NCI-H2227 treated with DMSO at 0.1 percent for 48 hours (cell line): Measurements from ENCODE around the gene TTC39C.

Source experiments
- DNase-seq: peaks from one replicate; lab custom pipeline; 2025; lab: John Stamatoyannopoulos, UW

The TTC39C gene

GRCh38 chr18:24014062-24014985 lies at the start of gene TTC39C:
TTC39C (plus strand) TSS chr18:24014754; CDS start chr18:24014872, 118 bp downstream.
- peak; percentile 60 for DNase-seq

- peak; percentile 68 for DNase-seq
These were observed 47.6 kb upstream of the TTC39C start for GRCh38 chr18:23966909-23967308.

GRCh38 chr18:23967321-23968089 lies 47.0 kb upstream of the TTC39C start:
- peak; percentile 68 for DNase-seq

GRCh38 chr18:23968638-23969604 lies 45.6 kb upstream of the TTC39C start:
- no peak for DNase-seq

GRCh38 chr18:23969664-23970063 lies 44.9 kb upstream of the TTC39C start:
- DNase-seq = no peak

GRCh38 chr18:23970161-23971096 lies 44.1 kb upstream of the TTC39C start:
- DNase-seq = no peak

GRCh38 chr18:23971097-23971440 lies 43.5 kb upstream of the TTC39C start:
- no peak for DNase-seq

GRCh38 chr18:23971666-23972230 lies 42.8 kb upstream of the TTC39C start:
- DNase-seq = no peak

GRCh38 chr18:23972453-23972852 lies 42.1 kb upstream of the TTC39C start:
- no peak for DNase-seq

- no peak for DNase-seq
These were observed 37.5 kb upstream of the TTC39C start for GRCh38 chr18:23977103-23977502.

- DNase-seq = no peak
These were observed 36.7 kb upstream of the TTC39C start for GRCh38 chr18:23977719-23978483.

- DNase-seq = peak; percentile 79
These were observed 33.1 kb upstream of the TTC39C start for GRCh38 chr18:23981369-23981980.

GRCh38 chr18:23982155-23983079 lies 32.1 kb upstream of the TTC39C start:
- DNase-seq = peak; percentile 80

GRCh38 chr18:23983112-23983511 lies 31.4 kb upstream of the TTC39C start:
- no peak for DNase-seq

GRCh38 chr18:23986600-23987359 lies 27.8 kb upstream of the TTC39C start:
- DNase-seq = no peak

GRCh38 chr18:23990474-23991410 lies 23.8 kb upstream of the TTC39C start:
- no peak for DNase-seq
